NCI-H1105 (cell line): ENCODE results near the gene RPTOR.
"Not testable (repeated sequence)": the region's sequence is repeated elsewhere in the genome, so short reads cannot be mapped to it uniquely, and the experiment has no call there.

Source experiments
- DNase-seq: peaks from one replicate; lab custom pipeline; 2025; lab: John Stamatoyannopoulos, UW

Gene RPTOR

GRCh38 chr17:80785477-80786178, 241.0 kb downstream of the RPTOR start:
- no peak for DNase-seq

- DNase-seq = no peak
Measured at GRCh38 chr17:80786470-80786869, 241.8 kb downstream of the RPTOR start.

GRCh38 chr17:80786887-80787286, 242.2 kb downstream of the RPTOR start:
- no peak for DNase-seq

- DNase-seq = no peak
Measured at GRCh38 chr17:80787881-80788280, 243.2 kb downstream of the RPTOR start.

GRCh38 chr17:80789356-80789902, 244.8 kb downstream of the RPTOR start:
- DNase-seq = no peak

- no peak for DNase-seq
Measured at GRCh38 chr17:80790021-80790765, 245.6 kb downstream of the RPTOR start.

- DNase-seq = no peak
Measured at GRCh38 chr17:80790981-80791742, 246.5 kb downstream of the RPTOR start.

- no peak for DNase-seq
Measured at GRCh38 chr17:80791758-80792284, 247.2 kb downstream of the RPTOR start.

- DNase-seq = no peak
Measured at GRCh38 chr17:80792373-80792781, 247.7 kb downstream of the RPTOR start.

- DNase-seq = no peak
Measured at GRCh38 chr17:80793421-80793820, 248.8 kb downstream of the RPTOR start.

GRCh38 chr17:80793851-80794267, 249.2 kb downstream of the RPTOR start:
- no peak for DNase-seq

GRCh38 chr17:80794281-80795089, 249.8 kb downstream of the RPTOR start:
- no peak for DNase-seq

GRCh38 chr17:80795090-80795580, 250.5 kb downstream of the RPTOR start:
- no peak for DNase-seq

- DNase-seq = no peak
Measured at GRCh38 chr17:80795754-80796153, 251.1 kb downstream of the RPTOR start.

- DNase-seq = no peak
Measured at GRCh38 chr17:80796430-80796861, 251.8 kb downstream of the RPTOR start.

GRCh38 chr17:80797222-80797621, 252.6 kb downstream of the RPTOR start:
- DNase-seq = not testable (repeated sequence)

GRCh38 chr17:80797741-80798594, 253.3 kb downstream of the RPTOR start:
- DNase-seq = no peak

- no peak for DNase-seq
Measured at GRCh38 chr17:80798595-80799537, 254.2 kb downstream of the RPTOR start.
